K562 (cell line): ENCODE data around the gene CEBPB. TPM values are rescaled to one million over a fixed set of nuclear protein-coding genes. Genes with fewer than 3 reads are reported as not detected.

Experiments used
- ARID1B ChIP-seq: fragments of 450-650 bp; IDR thresholded peaks from 2 replicates; pipeline ENCODE4 v1.6.1; 2016; ENCODE audit warnings: antibody characterized with exemption, mild to moderate bottlenecking, inconsistent platforms
- CBX3 ChIP-seq, 2 experiments: IDR thresholded peaks; 1 replicate in 1 of 2; 2 replicates in 1 of 2; pipeline ENCODE4 v1.6.1; 2012; ENCODE audit warnings: inconsistent platforms in 2 of 2, low read length in 2 of 2, borderline replicate concordance in 1 of 2, control low read depth in 1 of 2
- ELF4 ChIP-seq: fragments of 450-650 bp; formaldehyde crosslinking; IDR thresholded peaks from 2 replicates; pipeline ENCODE4 v1.4.0; 2022; ENCODE audit warnings: missing genetic modification characterization
- GABPB1 ChIP-seq: sonication (generic); formaldehyde crosslinking; IDR thresholded peaks from 2 replicates; pipeline ENCODE4 v1.8.0; 2022; ENCODE audit warnings: mild to moderate bottlenecking, missing genetic modification reagents
- GTF2E2 ChIP-seq: fragments of 200-800 bp; sonication (Bioruptor generic); IDR thresholded peaks from 2 replicates; pipeline ENCODE4 v1.6.1; 2016; ENCODE audit warnings: missing genetic modification characterization, missing compliant biosample characterization
- HDAC1 ChIP-seq, 2 experiments: fragments of 450-650 bp; IDR thresholded peaks; 2 replicates each; pipeline ENCODE4 v1.6.1; 2016 to 2017; ENCODE audit warnings: inconsistent platforms in 1 of 2, mild to moderate bottlenecking in 1 of 2, moderate library complexity in 1 of 2
- HNRNPK ChIP-seq: fragments of 200-400 bp; formaldehyde crosslinking; IDR thresholded peaks from one replicate; pipeline ENCODE4 v1.6.1; 2018; ENCODE audit warnings: mild to moderate bottlenecking, low read depth, low read length; ENCODE audit not compliant: poor library complexity, severe bottlenecking
- JUN ChIP-seq, 2 experiments: sonication (generic) in 1 of 2; formaldehyde crosslinking in 1 of 2; IDR thresholded peaks; 2 replicates each; pipeline versions ENCODE4 v1.6.1 to v1.8.0; 2012 to 2022; ENCODE audit warnings: borderline replicate concordance in 2 of 2, mild to moderate bottlenecking in 2 of 2, improper control_type of control experiment in 1 of 2, low read depth in 1 of 2, low read length in 1 of 2, missing genetic modification reagents in 1 of 2
- JUND ChIP-seq, 2 experiments: IDR thresholded peaks; 2 replicates in 1 of 2; 3 replicates in 1 of 2; pipeline ENCODE4 v1.6.1; 2011; ENCODE audit warnings: borderline replicate concordance in 2 of 2, low read depth in 2 of 2, low read length in 2 of 2, improper control_type of control experiment in 1 of 2, missing biosample characterization in 1 of 2, missing genetic modification characterization in 1 of 2, missing genetic modification reagents in 1 of 2
- KDM5B ChIP-seq: fragments of 200-600 bp; sonication (generic); IDR thresholded peaks from 2 replicates; pipeline ENCODE4 v1.6.1; 2012; ENCODE audit warnings: low read depth, mild to moderate bottlenecking, moderate library complexity, low read length, control low read depth, inconsistent platforms; ENCODE audit not compliant: insufficient replicate concordance
- MYC ChIP-seq, 2 experiments: fragments of 250-450 bp in 1 of 2; sonication (Bioruptor Pico) in 1 of 2; IDR thresholded peaks; 2 replicates each; pipeline versions ENCODE4 v1.5.1 to v1.6.1; 2012 to 2021; ENCODE audit warnings: low read depth in 2 of 2, borderline replicate concordance in 1 of 2, improper control_type of control experiment in 1 of 2, low read length in 1 of 2, mild to moderate bottlenecking in 1 of 2, moderate library complexity in 1 of 2
- POLR2A ChIP-seq: fragments of 450-650 bp; conservative IDR thresholded peaks from 2 replicates; pipeline ENCODE4 v1.6.1; 2016
- SPI1 ChIP-seq: IDR thresholded peaks from 2 replicates; pipeline ENCODE4 v1.6.1; 2011; ENCODE audit warnings: low read depth, low read length, control low read depth, borderline replicate concordance
- TCF3 ChIP-seq: sonication (generic); formaldehyde crosslinking; IDR thresholded peaks from 2 replicates; pipeline ENCODE4 v1.4.0; 2020; ENCODE audit warnings: mild to moderate bottlenecking, missing genetic modification reagents
- ZBTB33 ChIP-seq: sonication (generic); formaldehyde crosslinking; IDR thresholded peaks from 2 replicates; pipeline ENCODE4 v1.8.1; 2023; ENCODE audit warnings: mild to moderate bottlenecking, missing genetic modification reagents
- ZFP1 ChIP-seq: fragments of 450-650 bp; formaldehyde crosslinking; IDR thresholded peaks from 2 replicates; pipeline ENCODE4 v1.4.0; 2020; ENCODE audit warnings: mild to moderate bottlenecking, mixed read lengths
- ZKSCAN1 ChIP-seq: fragments of 150-350 bp; IDR thresholded peaks from 2 replicates; pipeline ENCODE4 v1.6.1; 2016; ENCODE audit warnings: low read depth, low read length
- ZNF668 ChIP-seq: fragments of 250-450 bp; sonication (Bioruptor Pico); IDR thresholded peaks from 2 replicates; pipeline ENCODE4 v1.8.0; 2022; ENCODE audit warnings: mild to moderate bottlenecking, inconsistent platforms
- ZNF75A ChIP-seq: fragments of 450-650 bp; formaldehyde crosslinking; IDR thresholded peaks from 2 replicates; pipeline ENCODE4 v1.4.0; 2020; ENCODE audit warnings: mild to moderate bottlenecking
- polyA plus RNA-seq, 8 experiments: library from polyadenylated mRNA; depleted of rRNA in 4 of 8; stranded (reverse) in 5 of 8; unstranded in 3 of 8; fragments of >200 nt; fragmentation: Nextera tagmentation in 2 of 8; fragmentation: Illumina TruSeq in 1 of 8; extraction: Ambion mirVana in 2 of 8; extraction: Trizol in 1 of 8; gene quantifications; 2 replicates each; pipeline versions ENCODE4 v1.2.1 to v1.2.3, GENCODE V29; 2011 to 2014; ENCODE audit warnings: inconsistent platforms in 1 of 8, missing spikeins in 1 of 8
- total RNA-seq, 7 experiments: library from RNA; depleted of rRNA in 6 of 7; stranded (reverse); fragments of >200 nt in 6 of 7; fragmentation: Illumina TruSeq in 2 of 7; extraction: Trizol in 2 of 7; gene quantifications; 2 replicates each; pipeline versions ENCODE4 v1.2.1 to v1.2.3, GENCODE V29; 2011 to 2021; ENCODE audit warnings: low replicate concordance in 1 of 7
- TF ChIP-seq, protein P1 (sequence below): fragments of 450-650 bp; formaldehyde crosslinking; IDR thresholded peaks from 2 replicates; pipeline ENCODE4 v1.4.0; 2020; ENCODE audit warnings: mild to moderate bottlenecking, moderate library complexity
- TF ChIP-seq, protein P2 (sequence below): fragments of 250-450 bp; sonication (Bioruptor Pico); IDR thresholded peaks from 2 replicates; pipeline ENCODE4 v1.4.0; 2020; ENCODE audit warnings: mild to moderate bottlenecking, moderate library complexity

CEBPB gene
- total and polyA plus RNA-seq, 9 of the 15 experiments (the other 6 are each of a cell fraction or from before 2014, with no cell fraction given) = 1.2 to 72.6 (median 7.8) TPM

GRCh38 chr20:50153500-50154377 is 36.9 kb upstream of the CEBPB start, which contains the start of gene PEDS1 (continued):
- TF ChIP-seq ZNF668 = 0 out of 2 replicates have a peak, but pooled peaks have one; percentile 5
- TF ChIP-seq JUND (IDR thresholded peaks at IDR 0.05; ENCODE audit: borderline replicate concordance, low read depth, low read length) = no peak
- peak; percentile 10; the same call in 2 of the 3 replicates for TF ChIP-seq JUND (tag; IDR thresholded peaks at IDR 0.05; ENCODE audit: borderline replicate concordance, low read depth, low read length)
- TF ChIP-seq JUN (IDR thresholded peaks at IDR 0.05; ENCODE audit: borderline replicate concordance, low read depth, low read length) = no peak; the same call in 1 of the 2 replicates
- TF ChIP-seq JUN (CRISPR knock-in tag; IDR thresholded peaks at IDR 0.05; ENCODE audit: borderline replicate concordance) = peak; percentile 18; the same call in 1 of the 2 replicates
- peak; percentile 56; the same call in 1 of the 2 replicates for TF ChIP-seq GABPB1
- TF ChIP-seq MYC (IDR thresholded peaks at IDR 0.05; ENCODE audit: low read depth, low read length) = peak; percentile 85
- TF ChIP-seq MYC (CRISPR knock-in tag; IDR thresholded peaks at IDR 0.05; ENCODE audit: borderline replicate concordance, low read depth) = peak; percentile 83
- peak; percentile 86 for TF ChIP-seq ZBTB33 (CRISPR knock-in tag)
- TF ChIP-seq KDM5B = peak; percentile 87
- peak; percentile 84 for TF ChIP-seq POLR2A
- TF ChIP-seq CBX3 (IDR thresholded peaks at IDR 0.05; ENCODE audit: borderline replicate concordance in 1 of 2, low read length in 2 of 2) = peak in 1 of 2 experiments; percentile 86; a peak in 1 of 3 replicates
- TF ChIP-seq ZKSCAN1 = peak; percentile 98
- TF ChIP-seq ZNF75A = 0 out of 2 replicates have a peak, but pooled peaks have one; percentile 57
- no peak for TF ChIP-seq ZFP1 (CRISPR knock-in tag)
- 0 out of 2 replicates have a peak, but pooled peaks have one; percentile 33 for TF ChIP-seq TCF3 (CRISPR knock-in tag)
- TF ChIP-seq GTF2E2 (tag) = peak; percentile 62; the same call in 1 of the 2 replicates
- TF ChIP-seq SPI1 = no peak
- no peak for TF ChIP-seq ARID1B
- TF ChIP-seq HNRNPK = peak; percentile 75
- TF ChIP-seq, protein P1, sequence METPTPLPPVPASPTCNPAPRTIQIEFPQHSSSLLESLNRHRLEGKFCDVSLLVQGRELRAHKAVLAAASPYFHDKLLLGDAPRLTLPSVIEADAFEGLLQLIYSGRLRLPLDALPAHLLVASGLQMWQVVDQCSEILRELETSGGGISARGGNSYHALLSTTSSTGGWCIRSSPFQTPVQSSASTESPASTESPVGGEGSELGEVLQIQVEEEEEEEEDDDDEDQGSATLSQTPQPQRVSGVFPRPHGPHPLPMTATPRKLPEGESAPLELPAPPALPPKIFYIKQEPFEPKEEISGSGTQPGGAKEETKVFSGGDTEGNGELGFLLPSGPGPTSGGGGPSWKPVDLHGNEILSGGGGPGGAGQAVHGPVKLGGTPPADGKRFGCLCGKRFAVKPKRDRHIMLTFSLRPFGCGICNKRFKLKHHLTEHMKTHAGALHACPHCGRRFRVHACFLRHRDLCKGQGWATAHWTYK (CRISPR knock-in tag) = peak; percentile 87; the same call in 1 of the 2 replicates
- TF ChIP-seq, protein P2, sequence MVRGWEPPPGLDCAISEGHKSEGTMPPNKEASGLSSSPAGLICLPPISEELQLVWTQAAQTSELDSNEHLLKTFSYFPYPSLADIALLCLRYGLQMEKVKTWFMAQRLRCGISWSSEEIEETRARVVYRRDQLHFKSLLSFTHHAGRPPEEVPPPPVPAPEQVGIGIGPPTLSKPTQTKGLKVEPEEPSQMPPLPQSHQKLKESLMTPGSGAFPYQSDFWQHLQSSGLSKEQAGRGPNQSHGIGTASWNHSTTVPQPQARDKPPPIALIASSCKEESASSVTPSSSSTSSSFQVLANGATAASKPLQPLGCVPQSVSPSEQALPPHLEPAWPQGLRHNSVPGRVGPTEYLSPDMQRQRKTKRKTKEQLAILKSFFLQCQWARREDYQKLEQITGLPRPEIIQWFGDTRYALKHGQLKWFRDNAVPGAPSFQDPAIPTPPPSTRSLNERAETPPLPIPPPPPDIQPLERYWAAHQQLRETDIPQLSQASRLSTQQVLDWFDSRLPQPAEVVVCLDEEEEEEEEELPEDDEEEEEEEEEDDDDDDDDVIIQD (CRISPR knock-in tag) = 0 out of 2 replicates have a peak, but pooled peaks have one; percentile 75
- no peak; a peak in 1 of 4 replicates for TF ChIP-seq HDAC1 (IDR thresholded peaks at IDR 0.05)
- peak; percentile 68; the same call in 1 of the 2 replicates for TF ChIP-seq ELF4 (CRISPR knock-in tag)
